OCI-LY7 (cell line): ENCODE measurements around the gene FMNL3. TPM values are rescaled to one million over a fixed set of nuclear protein-coding genes. Genes with fewer than 3 reads are reported as not detected.

Experiments used
- BruUV-seq: library from RNA; stranded (reverse); fragments of 400-500 nt; replicated peaks from 2 replicates; lab custom pipeline; 2021; lab: Mats Ljungman, UMichigan
- CTCF ChIA-PET: fragments of 300-600 bp; sonication (Branson Sonifier 250); formaldehyde crosslinking; loops from one replicate; lab custom pipeline; 2022; ENCODE audit warnings: antibody characterized with exemption; ENCODE audit not compliant: unreplicated experiment; lab: Charles Lee
- POLR2A ChIA-PET: fragments of 300-600 bp; sonication (Branson Sonifier 250); formaldehyde crosslinking; loops from one replicate; lab custom pipeline; 2022; ENCODE audit warnings: antibody characterized with exemption; lab: Charles Lee
- DNase-seq: peaks from one replicate; pipeline ENCODE4 v3.0.0-alpha.2; 2015; ENCODE audit warnings: low spot score
- H2AFZ ChIP-seq: fragments of 200-600 bp; sonication (generic), shearing (Covaris generic); 2 replicates; pipeline ENCODE4 v1.6.1; 2014; ENCODE audit warnings: mild to moderate bottlenecking, antibody characterized with exemption, low read length, moderate library complexity
- H3K27ac ChIP-seq: fragments of 200-600 bp; sonication (generic); 2 replicates; pipeline ENCODE4 v1.5.1; 2014; ENCODE audit warnings: mixed run types, low read depth, mild to moderate bottlenecking, moderate library complexity, low read length, inconsistent platforms; ENCODE audit not compliant: poor library complexity, severe bottlenecking
- H3K36me3 ChIP-seq: fragments of 200-600 bp; sonication (generic); 2 replicates; pipeline ENCODE4 v1.6.1; 2014; ENCODE audit warnings: mild to moderate bottlenecking, antibody characterized with exemption, low read length, moderate library complexity, mixed read lengths; ENCODE audit not compliant: insufficient read depth
- H3K4me1 ChIP-seq: fragments of 200-600 bp; sonication (generic); 2 replicates; pipeline ENCODE4 v1.5.1; 2014; ENCODE audit warnings: mild to moderate bottlenecking, low read length; ENCODE audit not compliant: insufficient read depth, poor library complexity, severe bottlenecking
- H3K4me2 ChIP-seq: fragments of 200-600 bp; sonication (generic); 2 replicates; pipeline ENCODE4 v1.6.1; 2014; ENCODE audit warnings: mild to moderate bottlenecking, low read length
- H3K4me3 ChIP-seq: fragments of 200-600 bp; sonication (generic); 2 replicates; pipeline ENCODE4 v1.5.1; 2014; ENCODE audit warnings: mild to moderate bottlenecking, low read depth, low read length; ENCODE audit not compliant: poor library complexity, severe bottlenecking
- H3K79me2 ChIP-seq: fragments of 200-600 bp; sonication (generic); 2 replicates; pipeline ENCODE4 v1.6.1; 2016; ENCODE audit warnings: low read depth, mild to moderate bottlenecking, low read length, moderate library complexity, mixed read lengths; ENCODE audit not compliant: insufficient read depth
- H3K9me2 ChIP-seq: fragments of 200-600 bp; sonication (generic); 2 replicates; pipeline ENCODE4 v1.6.1; 2016; ENCODE audit warnings: mild to moderate bottlenecking, low read length, mixed read lengths; ENCODE audit not compliant: insufficient read depth
- H3K9me3 ChIP-seq: fragments of 200-600 bp; sonication (generic); 2 replicates; pipeline ENCODE4 v1.6.1; 2014; ENCODE audit warnings: mild to moderate bottlenecking, mixed run types, low read length, mixed read lengths
- H4K20me1 ChIP-seq: fragments of 200-600 bp; sonication (generic); 2 replicates; pipeline ENCODE4 v1.6.1; 2014; ENCODE audit warnings: mild to moderate bottlenecking, antibody characterized with exemption, low read length, moderate library complexity, mixed read lengths; ENCODE audit not compliant: insufficient read depth
- CTCF ChIP-seq: fragments of 200-600 bp; sonication (generic); conservative IDR thresholded peaks from 2 replicates; pipeline ENCODE4 v1.5.1; 2014; ENCODE audit warnings: mild to moderate bottlenecking, antibody characterized with exemption, low read length, moderate library complexity, mixed read lengths
- EZH2phosphoT487 ChIP-seq: fragments of 200-600 bp; sonication (generic); IDR thresholded peaks from 2 replicates; pipeline ENCODE4 v1.6.1; 2018; ENCODE audit warnings: low read depth, borderline replicate concordance, mild to moderate bottlenecking, mixed run types, antibody characterized with exemption, low read length, moderate library complexity, mixed read lengths
- intact Hi-C: fragments of 100-400 bp; cut with micrococcal nuclease; formaldehyde crosslinking; loops from one replicate; pipeline ENCODE4 v1.10.0; 2022; ENCODE audit not compliant: unreplicated experiment
- total RNA-seq, 2 experiments: library from RNA; depleted of rRNA in 1 of 2; stranded (reverse); fragments of >200 nt in 1 of 2; shearing (Covaris generic) in 1 of 2; gene quantifications; 2 replicates each; pipeline ENCODE4 v1.2.3, GENCODE V29; 2014 to 2022

Gene FMNL3
- total RNA-seq, 2 experiments from 2014 or later, result 13.8 to 28.7 TPM

GRCh38 chr12:49708851-49709250, 1.6 kb upstream of the FMNL3 start:
- TF ChIP-seq CTCF (no peak), EZH2phosphoT487 (no peak)
- CTCF ChIA-PET, result interaction anchor here (2.6 kb wide), 1 partner anchor 65 kb away, joined by 14 read pairs; no protein-coding TSS in a partner anchor
- no peak for DNase-seq
- H3K36me3 ChIP-seq, result no peaks in the 10 kb centered on the region
- intact Hi-C loops, result no loop called here
- peaks cover 23% of the 10 kb centered on the region; the same call in 1 of the 2 replicates for H3K79me2 ChIP-seq
- H2AFZ ChIP-seq, result no peak overlapping the region
- H3K27ac ChIP-seq, result no peak overlapping the region
- POLR2A ChIA-PET, result interaction anchor here (0.9 to 1.5 kb wide), 2 partner anchors 61 to 64 kb away, joined by 3 to 6 read pairs; no protein-coding TSS in a partner anchor
- H3K4me1 ChIP-seq, result peaks cover 24% of the 10 kb centered on the region
- H3K4me3 ChIP-seq, result no peak overlapping the region
- no TSS peak for BruUV-seq
- H3K9me3 ChIP-seq, result no peaks in the 10 kb centered on the region
- H4K20me1 ChIP-seq, result peaks cover 10% of the 10 kb centered on the region; the same call in 1 of the 2 replicates
- H3K4me2 ChIP-seq, result no peak overlapping the region
- H3K9me2 ChIP-seq, result no peaks in the 10 kb centered on the region

DNA sequence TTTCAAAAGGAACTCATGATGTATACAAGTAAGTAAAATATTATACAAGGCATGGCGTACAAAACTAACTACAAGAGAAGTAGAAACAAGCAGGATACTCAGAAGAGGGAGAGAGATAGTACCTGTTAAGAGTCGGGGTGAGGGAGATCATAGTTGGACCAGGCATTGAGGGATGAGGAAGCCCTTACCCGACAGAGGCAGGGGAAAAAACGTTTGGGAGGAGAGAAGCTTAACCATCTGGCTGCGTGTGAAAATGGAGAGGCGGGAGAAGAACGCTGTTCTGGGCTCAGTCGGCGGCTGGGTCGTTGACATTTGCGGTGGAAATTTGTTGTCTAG, 575 bp upstream of the FMNL3 start:
- H3K4me3 ChIP-seq, result peak overlapping the region; percentile 90
- no TSS peak for BruUV-seq
- H3K36me3 ChIP-seq, result no peaks in the 10 kb centered on the region
- H3K4me1 ChIP-seq, result peaks cover 35% of the 10 kb centered on the region
- H4K20me1 ChIP-seq, result peaks cover 10% of the 10 kb centered on the region; the same call in 1 of the 2 replicates
- H3K9me3 ChIP-seq, result no peaks in the 10 kb centered on the region
- H3K9me2 ChIP-seq, result no peaks in the 10 kb centered on the region
- intact Hi-C loops, result loop anchor here (1.0 to 2.0 kb wide), 3 partner anchors 44 to 71 kb away; no protein-coding TSS in a partner anchor
- no peak overlapping the region for H3K27ac ChIP-seq
- ChIA-PET CTCF (interaction anchor here (2.6 kb wide), 1 partner anchor 64 kb away, joined by 14 read pairs; no protein-coding TSS in a partner anchor), POLR2A (no interaction called here)
- DNase-seq, result no peak
- no peak overlapping the region for H2AFZ ChIP-seq
- TF ChIP-seq CTCF (no peak), EZH2phosphoT487 (no peak)
- no peak overlapping the region for H3K4me2 ChIP-seq
- H3K79me2 ChIP-seq, result peaks cover 34% of the 10 kb centered on the region; the same call in 1 of the 2 replicates
